GM18909 (cell line): Measurements from ENCODE around the gene SYNDIG1.

Experiments used
- ATAC-seq: cut with Tn5 transposase; IDR thresholded peaks from one replicate; pipeline ENCODE4 v1.9.1; 2021; ENCODE audit warnings: mild to moderate bottlenecking; ENCODE audit not compliant: unreplicated experiment, poor library complexity

SYNDIG1 gene

GRCh38 chr20:24664266-24664986 is 195.0 kb downstream of the SYNDIG1 start:
- no peak for ATAC-seq

GRCh38 chr20:24665196-24665595 is 195.8 kb downstream of the SYNDIG1 start:
- no peak for ATAC-seq

- ATAC-seq, result no peak
These were observed 196.3 kb downstream of the SYNDIG1 start for GRCh38 chr20:24665741-24666191.

- ATAC-seq, result no peak
These were observed 198.4 kb downstream of the SYNDIG1 start for GRCh38 chr20:24667689-24668383.

- no peak for ATAC-seq
These were observed 198.9 kb downstream of the SYNDIG1 start for GRCh38 chr20:24668384-24668702.

- ATAC-seq, result no peak
These were observed 199.4 kb downstream of the SYNDIG1 start for GRCh38 chr20:24668791-24669190.

- ATAC-seq, result no peak
These were observed 200.3 kb downstream of the SYNDIG1 start for GRCh38 chr20:24669701-24670100.

GRCh38 chr20:24670341-24670872 is 201.0 kb downstream of the SYNDIG1 start:
- ATAC-seq, result no peak

GRCh38 chr20:24670981-24671380 is 201.6 kb downstream of the SYNDIG1 start:
- ATAC-seq, result no peak

GRCh38 chr20:24672181-24672880 is 202.9 kb downstream of the SYNDIG1 start:
- ATAC-seq, result no peak

GRCh38 chr20:24672886-24673677 is 203.7 kb downstream of the SYNDIG1 start:
- no peak for ATAC-seq

- ATAC-seq, result no peak
These were observed 204.5 kb downstream of the SYNDIG1 start for GRCh38 chr20:24673678-24674570.

- no peak for ATAC-seq
These were observed 205.6 kb downstream of the SYNDIG1 start for GRCh38 chr20:24674921-24675605.

- ATAC-seq, result no peak
These were observed 206.4 kb downstream of the SYNDIG1 start for GRCh38 chr20:24675651-24676352.

GRCh38 chr20:24676353-24676977 is 207.0 kb downstream of the SYNDIG1 start:
- ATAC-seq, result no peak

GRCh38 chr20:24676978-24677370 is 207.5 kb downstream of the SYNDIG1 start:
- ATAC-seq, result no peak

- no peak for ATAC-seq
These were observed 208.3 kb downstream of the SYNDIG1 start for GRCh38 chr20:24677626-24678315.
